ENCODE results near the gene MYT1. TPM values are rescaled to one million over a fixed set of nuclear protein-coding genes. Genes with fewer than 3 reads are reported as not detected.

Gene MYT1
- total RNA-seq, 1 experiment from 2014 or later: 7.1 TPM

DNA sequence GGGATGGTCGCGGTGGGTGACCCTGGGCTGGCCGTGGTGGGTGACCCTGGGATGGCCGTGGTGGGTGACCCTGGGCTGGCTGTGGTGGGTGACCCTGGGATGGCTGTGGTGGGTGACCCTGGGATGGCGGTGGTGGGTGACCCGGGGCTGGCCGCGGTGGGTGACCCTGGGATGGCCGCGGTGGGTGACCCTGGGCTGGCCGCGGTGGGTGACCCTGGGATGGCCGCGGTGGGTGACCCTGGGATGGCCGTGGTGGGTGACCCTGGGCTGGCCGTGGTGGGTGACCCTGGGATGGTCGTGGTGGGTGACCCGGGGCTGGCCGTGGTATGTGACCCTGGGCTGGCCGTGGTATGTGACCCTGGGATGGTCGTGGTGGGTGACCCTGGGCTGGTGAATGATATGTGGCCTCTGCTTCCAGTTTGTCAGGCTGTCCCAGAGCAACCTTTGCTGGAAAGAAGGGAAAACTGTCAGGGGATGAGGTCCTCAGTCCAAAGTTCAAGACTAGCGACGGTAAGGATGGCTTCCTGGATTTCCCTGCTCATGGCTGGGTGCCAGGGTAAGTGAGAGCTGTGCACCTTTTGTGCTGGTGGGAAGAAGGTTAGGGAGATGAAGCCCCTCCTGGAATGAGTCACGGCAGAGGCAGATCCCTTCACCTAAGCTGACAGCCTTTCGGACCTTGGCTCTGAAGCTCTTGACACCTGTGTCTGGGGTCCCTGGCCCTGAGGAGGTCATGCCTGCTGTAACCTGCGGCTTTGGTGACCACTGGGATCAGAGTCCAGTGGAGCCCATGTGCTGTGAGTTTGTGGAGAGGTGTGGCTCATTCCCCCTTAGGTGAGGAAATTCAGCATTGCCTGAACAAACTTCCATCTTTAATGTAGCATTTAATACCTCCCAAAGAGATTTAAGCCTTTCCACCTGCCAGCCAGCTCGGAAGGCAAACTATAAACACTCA, 72.2 kb downstream of the MYT1 start:
- ATAC-seq (no peak), DNase-seq (ENCODE audit: low read depth, low spot score) (no peak)
- Histone ChIP-seq H3K9me3 (ENCODE audit: control insufficient read depth in 1 of 2, insufficient read depth in 1 of 2, low read depth in 1 of 2, low read length in 2 of 2) (no peaks in the 10 kb centered on the region), H3K4me1 (ENCODE audit: control insufficient read depth in 1 of 2, insufficient read depth in 2 of 2, low read length in 2 of 2) (peaks cover 0 to 4% of the 10 kb centered on the region in 2 experiments; a peak in 1 of 4 replicates), H3K9me2 (ENCODE audit: insufficient read depth) (no peaks in the 10 kb centered on the region), H3K79me2 (ENCODE audit: insufficient read depth, low read length) (no peaks in the 10 kb centered on the region), H3K27ac (ENCODE audit: low read depth, low read length) (no peak overlapping the region), H4K20me1 (ENCODE audit: insufficient read depth) (no peaks in the 10 kb centered on the region), H3K4me3 (replicated peaks in 1 of 2; ENCODE audit: low read depth in 1 of 2, low read length in 2 of 2) (no peak overlapping the region), H3K4me2 (ENCODE audit: low read length) (no peak overlapping the region), H3K27me3 (ENCODE audit: insufficient read depth, low read length) (no peaks in the 10 kb centered on the region), H3K9ac (ENCODE audit: low read length) (no peak overlapping the region), H2AFZ (ENCODE audit: low read depth, low read length, poor library complexity, severe bottlenecking) (no peak overlapping the region), H3K36me3 (ENCODE audit: control insufficient read depth in 1 of 2, insufficient read depth in 2 of 2, low read length in 2 of 2) (no peaks in the 10 kb centered on the region)
- ChIA-PET CTCF (no interaction called here), RAD21 (ENCODE audit: low non-redundant PET in 1 of 2, low total read pairs in 2 of 2, uncharacterized antibody in 2 of 2, unreplicated experiment in 2 of 2) (no interaction called here), POLR2A (no interaction called here)
- intact Hi-C loops (cut with micrococcal nuclease): no loop called here
- BruUV-seq (replicated peaks): no TSS peak
- no peak for TF ChIP-seq SIN3A (IDR thresholded peaks at IDR 0.05; ENCODE audit: low read depth)
- TF ChIP-seq CTCF (IDR thresholded peaks at IDR 0.05 in 2 of 3, conservative IDR thresholded peaks at IDR 0.05 in 1 of 3; ENCODE audit: borderline replicate concordance in 1 of 3, insufficient read depth in 1 of 3, low read depth in 2 of 3, low read length in 2 of 3): no peak
- no peak for TF ChIP-seq TCF7L2 (IDR thresholded peaks at IDR 0.05; ENCODE audit: borderline replicate concordance, extremely low read depth, insufficient read depth, insufficient read length)
- no peak for TF ChIP-seq FOSL1 (IDR thresholded peaks at IDR 0.05; ENCODE audit: low read depth)
- TF ChIP-seq RAD21 (IDR thresholded peaks at IDR 0.05; ENCODE audit: low read depth): no peak
- no peak for TF ChIP-seq ZBTB33 (IDR thresholded peaks at IDR 0.05; ENCODE audit: extremely low read depth, insufficient replicate concordance, low read length)
- TF ChIP-seq ATF3 (IDR thresholded peaks at IDR 0.05): no peak
- no peak for TF ChIP-seq EZH2phosphoT487 (IDR thresholded peaks at IDR 0.05; ENCODE audit: borderline replicate concordance)
- TF ChIP-seq POLR2AphosphoS5 (IDR thresholded peaks at IDR 0.05; ENCODE audit: low read depth, low read length): no peak
- TF ChIP-seq, protein P1, sequence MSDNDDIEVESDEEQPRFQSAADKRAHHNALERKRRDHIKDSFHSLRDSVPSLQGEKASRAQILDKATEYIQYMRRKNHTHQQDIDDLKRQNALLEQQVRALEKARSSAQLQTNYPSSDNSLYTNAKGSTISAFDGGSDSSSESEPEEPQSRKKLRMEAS (IDR thresholded peaks at IDR 0.05): no peak
- no peak for TF ChIP-seq EGR1 (IDR thresholded peaks at IDR 0.05; ENCODE audit: low read depth)
- no peak for TF ChIP-seq SRF (IDR thresholded peaks at IDR 0.05; ENCODE audit: low read depth)
- no peak for TF ChIP-seq CEBPB (IDR thresholded peaks at IDR 0.05; ENCODE audit: low read depth)
- TF ChIP-seq YY1 (IDR thresholded peaks at IDR 0.05; ENCODE audit: extremely low read depth, insufficient replicate concordance, low read depth, low read length): no peak
- no peak for TF ChIP-seq ZFX (IDR thresholded peaks at IDR 0.05)
- no peak for TF ChIP-seq ELF1 (IDR thresholded peaks at IDR 0.05; ENCODE audit: borderline replicate concordance, low read depth)
- no peak for TF ChIP-seq POLR2A (IDR thresholded peaks at IDR 0.05; ENCODE audit: borderline replicate concordance, extremely low read depth, insufficient read depth, insufficient read length)
- TF ChIP-seq ZNF274 (IDR thresholded peaks at IDR 0.05; ENCODE audit: low read depth, low read length): no peak

Measured in HCT116 (cell line).